Uterus (tissue), 2 donors: Measurements from ENCODE around the gene FAM234A.

Experiments used
- POLR2A ChIP-seq, 2 donors: fragments of 450-650 bp; IDR thresholded peaks; one replicate each; pipeline ENCODE4 v1.6.1; 2016; ENCODE audit warnings: antibody characterized with exemption in 2 of 2, mild to moderate bottlenecking in 1 of 2, moderate library complexity in 1 of 2
- TF ChIP-seq, protein P1 (sequence below), 4 experiments: fragments of 200-600 bp in 2 of 4; fragments of 450-650 bp in 2 of 4; sonication (generic) in 2 of 4; IDR thresholded peaks; one replicate each; pipeline ENCODE4 v1.5.1; 2016 to 2019; ENCODE audit warnings: antibody characterized with exemption in 4 of 4, mild to moderate bottlenecking in 2 of 4, moderate library complexity in 1 of 4

DNA sequence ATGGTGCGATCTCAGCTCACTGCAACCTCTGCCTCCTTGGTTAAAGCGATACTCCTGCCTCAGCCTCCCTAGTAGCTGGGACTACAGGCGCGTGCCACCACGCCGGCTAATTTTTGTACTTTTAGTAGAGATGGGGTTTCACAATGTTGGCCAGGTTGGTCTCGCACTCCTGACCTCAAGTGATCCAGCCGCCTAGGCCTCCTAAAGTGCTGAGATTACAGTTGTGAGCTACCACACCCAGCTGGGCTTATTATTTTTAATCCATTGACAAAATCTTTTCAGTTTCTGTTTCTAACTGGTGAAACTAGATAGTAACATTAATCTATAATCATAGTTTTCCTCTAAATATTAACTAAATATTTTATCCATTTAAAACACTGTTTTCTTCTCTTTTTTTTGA, 5.9 kb downstream of the FAM234A start:
- TF ChIP-seq, protein P1, sequence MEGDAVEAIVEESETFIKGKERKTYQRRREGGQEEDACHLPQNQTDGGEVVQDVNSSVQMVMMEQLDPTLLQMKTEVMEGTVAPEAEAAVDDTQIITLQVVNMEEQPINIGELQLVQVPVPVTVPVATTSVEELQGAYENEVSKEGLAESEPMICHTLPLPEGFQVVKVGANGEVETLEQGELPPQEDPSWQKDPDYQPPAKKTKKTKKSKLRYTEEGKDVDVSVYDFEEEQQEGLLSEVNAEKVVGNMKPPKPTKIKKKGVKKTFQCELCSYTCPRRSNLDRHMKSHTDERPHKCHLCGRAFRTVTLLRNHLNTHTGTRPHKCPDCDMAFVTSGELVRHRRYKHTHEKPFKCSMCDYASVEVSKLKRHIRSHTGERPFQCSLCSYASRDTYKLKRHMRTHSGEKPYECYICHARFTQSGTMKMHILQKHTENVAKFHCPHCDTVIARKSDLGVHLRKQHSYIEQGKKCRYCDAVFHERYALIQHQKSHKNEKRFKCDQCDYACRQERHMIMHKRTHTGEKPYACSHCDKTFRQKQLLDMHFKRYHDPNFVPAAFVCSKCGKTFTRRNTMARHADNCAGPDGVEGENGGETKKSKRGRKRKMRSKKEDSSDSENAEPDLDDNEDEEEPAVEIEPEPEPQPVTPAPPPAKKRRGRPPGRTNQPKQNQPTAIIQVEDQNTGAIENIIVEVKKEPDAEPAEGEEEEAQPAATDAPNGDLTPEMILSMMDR (IDR thresholded peaks at IDR 0.05) = no peak
- TF ChIP-seq POLR2A (IDR thresholded peaks at IDR 0.05) = no peak
